GM18868 (cell line): ENCODE results near the gene LRRC42.
"Not testable (repeated sequence)": the region's sequence is repeated elsewhere in the genome, so short reads cannot be mapped to it uniquely, and the experiment has no call there.

ENCODE experiments used
- ATAC-seq: cut with Tn5 transposase; IDR thresholded peaks from one replicate; pipeline ENCODE4 v1.9.1; 2021; ENCODE audit warnings: mild to moderate bottlenecking, moderate library complexity; ENCODE audit not compliant: unreplicated experiment

Gene LRRC42

DNA sequence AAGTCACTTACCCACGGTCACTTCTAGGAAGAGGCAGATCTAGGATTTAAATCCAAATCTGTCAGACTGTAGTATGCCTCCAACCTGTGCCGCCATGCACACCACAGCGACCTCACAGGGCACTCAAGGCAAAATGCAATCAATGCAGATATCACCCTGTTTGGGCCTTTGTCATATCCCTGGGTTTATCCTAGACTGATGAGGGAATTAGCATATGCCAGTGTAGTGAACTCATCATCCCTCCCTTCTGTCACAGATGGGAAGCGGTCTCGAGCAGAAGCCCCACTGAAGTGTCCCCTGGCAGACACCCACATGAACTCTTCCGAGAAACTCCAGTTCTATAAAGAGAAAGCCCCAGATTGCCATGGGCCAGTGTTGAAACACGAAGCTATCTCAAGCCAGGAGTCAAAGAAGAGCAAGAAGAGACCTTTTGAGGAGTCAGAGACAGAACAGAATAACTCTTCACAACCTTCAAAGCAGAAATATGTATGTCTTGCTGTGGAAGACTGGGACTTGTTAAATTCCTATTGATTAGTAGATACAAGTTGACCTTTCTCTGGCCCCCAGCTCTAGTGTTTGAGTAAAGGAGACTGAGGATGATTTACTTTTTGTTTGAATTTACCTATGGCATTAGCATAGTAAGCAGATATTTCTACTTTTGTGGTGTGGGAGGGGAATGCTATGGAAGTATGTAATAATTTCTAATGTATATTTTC is 21.4 kb downstream of the LRRC42 start:
- no peak for ATAC-seq

DNA sequence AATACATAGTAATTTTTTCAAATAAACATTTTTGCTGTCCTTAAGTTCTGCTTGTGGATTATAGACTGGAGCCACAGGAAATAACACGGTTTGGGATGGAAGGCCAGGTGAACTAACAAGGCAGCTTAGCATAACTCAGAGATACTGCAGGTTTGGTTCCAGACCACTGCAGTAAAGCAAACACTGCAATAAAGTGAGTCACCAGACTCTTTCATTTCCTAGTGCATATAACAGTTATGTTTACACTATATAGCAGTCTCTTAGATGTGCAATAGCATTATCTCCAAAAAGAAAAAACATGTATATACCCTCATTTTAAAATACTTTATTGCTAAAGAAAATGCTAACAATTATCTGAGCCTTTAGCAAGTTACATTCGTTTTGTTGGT is 22.0 kb downstream of the LRRC42 start:
- no peak for ATAC-seq

DNA sequence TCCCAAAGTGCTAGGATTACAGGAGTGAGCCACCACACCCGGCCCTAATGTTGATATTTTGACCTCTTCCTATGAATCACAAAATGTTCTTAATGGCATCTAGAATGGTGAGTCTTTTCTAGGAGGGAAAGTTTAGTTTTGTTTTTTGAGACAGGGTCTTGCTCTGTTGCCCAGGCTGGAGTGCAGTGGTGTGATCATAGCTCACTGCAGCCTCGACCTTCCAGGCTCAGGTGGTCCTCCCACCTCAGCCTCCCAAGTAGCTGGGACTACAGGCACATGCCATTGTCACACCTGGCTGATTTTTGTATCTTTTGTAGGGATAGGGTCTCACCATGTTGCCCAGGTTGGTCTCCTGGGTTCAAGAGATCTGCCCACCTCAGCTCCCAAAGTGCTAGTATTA is 23.2 kb downstream of the LRRC42 start:
- not testable (repeated sequence) for ATAC-seq

DNA sequence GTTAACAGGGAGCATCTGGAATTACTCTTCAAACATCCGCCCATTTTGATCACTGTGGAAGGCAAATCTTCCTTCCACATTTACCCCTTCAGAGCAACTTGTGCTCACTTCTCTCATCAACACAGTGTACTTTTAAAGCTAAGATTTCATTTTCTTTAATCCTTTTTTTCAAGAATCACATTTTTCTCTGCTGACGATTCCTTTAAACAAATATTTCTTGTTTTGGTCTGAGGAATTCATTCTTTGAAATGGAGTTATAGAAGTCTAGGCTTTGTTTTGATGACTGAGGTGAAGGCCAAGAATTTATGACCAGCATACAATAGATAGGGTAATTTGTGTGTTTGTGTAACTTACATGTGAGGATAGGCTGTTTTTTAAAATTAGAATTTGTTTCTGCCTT is 25.6 kb downstream of the LRRC42 start:
- no peak for ATAC-seq

DNA sequence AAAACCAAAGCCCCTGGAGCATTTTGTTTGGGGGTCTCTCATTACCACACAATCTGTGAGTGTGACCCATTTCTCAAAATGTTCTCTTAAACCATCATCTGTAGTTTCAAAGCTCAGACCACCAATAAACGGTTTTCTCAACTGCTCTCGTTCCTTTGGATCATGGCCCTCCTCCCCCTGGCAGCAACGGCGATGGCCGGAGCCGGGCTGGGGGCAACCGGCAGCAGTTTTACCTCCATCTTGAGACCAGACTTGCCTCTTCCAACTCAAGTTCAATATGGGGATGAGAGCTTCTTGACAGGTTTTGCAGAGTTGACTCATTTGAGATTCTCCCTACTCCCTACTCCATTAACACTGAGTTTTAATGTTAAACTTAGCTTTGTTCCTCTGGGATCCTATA is 29.7 kb downstream of the LRRC42 start:
- ATAC-seq: no peak

DNA sequence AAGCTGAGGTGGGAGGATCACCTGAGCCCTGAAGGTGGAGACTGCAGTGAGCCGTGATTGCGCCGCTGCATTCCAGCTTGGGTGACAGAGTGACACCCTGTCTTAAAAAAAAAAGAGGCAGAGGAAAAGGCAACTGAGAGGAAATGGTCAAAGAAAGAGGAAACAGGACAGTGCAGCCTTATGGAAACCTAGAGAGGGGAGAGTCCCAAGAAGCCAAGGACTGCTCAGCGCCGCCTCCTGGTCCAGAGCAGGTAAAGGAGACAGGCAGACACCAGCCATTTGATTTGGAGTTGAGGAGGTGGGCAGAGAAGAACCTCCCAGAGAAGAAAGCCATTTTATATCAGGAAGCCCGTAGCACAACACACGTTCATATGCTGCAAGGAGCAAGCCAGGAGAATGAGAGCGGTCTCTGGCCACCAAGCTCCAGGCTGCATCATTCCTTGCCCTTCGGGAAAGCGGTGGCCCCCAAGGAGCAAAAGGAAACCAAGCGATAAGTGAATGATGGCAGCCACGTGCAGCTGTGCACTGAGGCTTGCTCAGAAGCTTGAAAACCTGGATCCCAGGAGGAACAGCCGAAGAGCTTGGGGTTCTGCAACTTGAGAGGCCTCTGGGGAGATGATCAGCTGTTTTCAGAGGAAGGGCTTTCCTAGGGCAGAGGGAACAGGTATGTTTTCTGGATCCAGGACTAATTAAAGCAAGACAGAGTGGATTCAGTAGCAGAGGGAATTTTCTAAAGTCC is 33.7 kb downstream of the LRRC42 start:
- no peak for ATAC-seq

DNA sequence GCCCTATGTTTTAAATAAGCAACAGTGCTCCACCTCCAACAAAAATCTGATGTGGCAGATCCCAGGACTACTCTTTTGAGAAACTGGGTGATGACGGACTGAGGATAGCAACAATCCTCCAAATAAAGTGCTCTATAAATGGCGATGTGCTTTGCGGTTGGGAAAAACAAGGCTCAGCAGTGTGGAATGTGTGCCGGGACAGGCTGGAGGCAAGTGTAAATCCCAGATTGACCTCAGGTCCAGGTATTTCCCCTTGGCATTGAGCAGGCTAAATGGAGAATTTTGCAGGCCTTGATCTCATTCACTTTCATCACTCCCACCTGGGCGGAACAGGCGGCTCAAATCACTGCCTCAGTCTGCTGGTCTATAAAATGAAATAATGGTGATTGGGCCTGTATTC is 35.1 kb downstream of the LRRC42 start:
- no peak for ATAC-seq

DNA sequence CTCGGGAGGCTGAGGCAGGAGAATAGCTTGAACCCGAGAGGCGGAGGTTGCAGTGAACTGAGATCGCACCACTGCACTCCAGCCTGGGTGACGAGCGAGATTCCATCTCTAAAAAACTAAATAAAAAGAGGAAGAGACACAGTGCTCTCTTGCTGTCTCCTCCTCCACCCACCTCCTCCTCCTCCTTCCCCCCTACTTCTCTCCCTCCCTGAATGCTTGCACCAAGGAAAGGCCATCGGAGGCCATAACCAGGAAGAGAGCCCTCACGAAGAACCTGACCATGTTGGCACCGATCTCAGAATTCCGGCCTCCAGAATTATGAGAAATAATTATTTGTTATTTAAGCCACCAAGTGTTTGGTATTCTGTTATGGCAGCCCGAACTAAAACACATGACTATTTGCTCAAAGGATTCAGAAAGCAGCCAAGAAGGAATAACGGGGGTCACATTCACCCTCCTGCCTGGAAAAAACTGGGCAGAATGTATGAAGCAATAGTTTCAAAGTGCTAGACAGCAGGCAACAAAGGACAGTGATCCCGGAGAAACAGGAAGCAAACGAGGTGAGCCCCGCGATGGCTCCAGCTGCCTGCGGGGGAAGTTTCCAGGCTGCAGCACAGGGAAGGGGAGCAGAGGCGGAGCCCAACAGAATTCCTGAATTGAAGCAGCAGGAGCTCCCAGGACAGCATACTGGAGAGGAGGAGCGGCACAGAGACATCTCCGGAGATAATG is 36.0 kb downstream of the LRRC42 start:
- ATAC-seq: no peak

DNA sequence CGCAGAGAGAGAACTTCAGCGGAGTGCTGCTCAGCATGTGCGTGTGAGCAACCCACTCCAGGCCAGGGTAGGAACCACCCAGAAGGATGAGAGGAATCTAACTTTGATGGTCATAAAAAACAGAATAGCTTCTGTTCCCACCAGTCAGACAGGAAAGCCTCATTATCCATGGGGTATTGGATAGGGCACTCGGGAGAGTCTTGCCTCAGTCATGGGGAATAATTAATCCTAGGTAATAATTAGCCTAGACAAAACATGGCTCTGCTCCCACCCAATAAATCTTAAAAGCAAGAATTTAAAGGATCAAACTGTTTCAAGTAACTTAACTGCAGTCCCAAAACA is 36.6 kb downstream of the LRRC42 start:
- no peak for ATAC-seq

DNA sequence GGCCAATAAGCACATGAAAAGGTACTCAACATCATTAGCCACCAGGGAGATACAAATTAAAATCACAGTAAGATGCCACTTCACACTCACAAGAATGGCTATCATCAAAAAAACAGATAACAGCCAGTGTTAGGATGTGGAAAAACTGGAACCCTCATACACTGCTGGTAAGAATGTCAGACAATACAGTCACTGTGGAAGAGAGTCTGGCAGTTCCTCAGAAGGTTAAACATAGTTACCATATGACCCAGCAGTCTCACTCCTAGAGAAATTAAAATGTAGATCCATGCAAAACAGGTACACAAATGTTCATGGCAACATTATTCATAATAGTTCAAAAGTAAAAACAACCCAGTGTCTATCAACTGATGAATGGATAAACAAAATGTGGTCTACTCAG is 38.6 kb downstream of the LRRC42 start:
- ATAC-seq: no peak

DNA sequence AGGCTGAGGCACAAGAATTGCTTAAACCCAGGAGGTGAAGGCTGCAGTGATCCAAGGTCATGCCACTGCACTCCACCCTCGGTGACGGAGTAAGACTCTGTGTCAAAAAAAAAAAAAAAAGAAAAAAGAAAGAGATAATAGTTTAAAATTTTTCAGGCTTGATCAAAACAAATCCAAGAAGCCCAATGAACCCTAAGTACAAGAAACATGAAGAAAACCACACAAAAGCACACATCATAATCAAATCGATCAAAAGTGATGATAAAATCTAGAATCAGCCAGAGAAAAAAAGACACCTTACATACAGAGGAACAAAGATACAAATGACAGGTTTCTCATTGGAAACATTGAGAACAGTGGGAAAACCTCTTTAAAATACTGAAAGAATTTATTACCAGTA is 40.3 kb downstream of the LRRC42 start:
- ATAC-seq: no peak

DNA sequence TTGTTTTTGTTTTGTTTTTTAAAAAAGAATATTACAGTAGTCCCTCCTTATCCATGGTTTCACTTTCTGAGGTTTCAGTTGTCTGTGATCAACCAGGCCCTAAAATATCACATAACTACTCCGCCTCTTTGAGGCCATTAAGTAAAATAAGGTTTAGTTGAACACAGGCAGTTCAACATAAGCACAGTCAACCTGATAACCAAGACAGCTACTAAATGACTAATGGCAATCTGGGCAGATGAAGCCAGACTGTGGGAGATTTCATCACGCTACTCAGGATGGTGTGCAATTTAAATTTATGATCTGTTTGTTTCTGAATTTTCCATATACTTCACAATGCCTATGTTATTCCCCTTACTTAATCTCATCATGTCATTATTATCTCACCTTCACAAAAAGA is 41.7 kb downstream of the LRRC42 start:
- ATAC-seq: no peak

DNA sequence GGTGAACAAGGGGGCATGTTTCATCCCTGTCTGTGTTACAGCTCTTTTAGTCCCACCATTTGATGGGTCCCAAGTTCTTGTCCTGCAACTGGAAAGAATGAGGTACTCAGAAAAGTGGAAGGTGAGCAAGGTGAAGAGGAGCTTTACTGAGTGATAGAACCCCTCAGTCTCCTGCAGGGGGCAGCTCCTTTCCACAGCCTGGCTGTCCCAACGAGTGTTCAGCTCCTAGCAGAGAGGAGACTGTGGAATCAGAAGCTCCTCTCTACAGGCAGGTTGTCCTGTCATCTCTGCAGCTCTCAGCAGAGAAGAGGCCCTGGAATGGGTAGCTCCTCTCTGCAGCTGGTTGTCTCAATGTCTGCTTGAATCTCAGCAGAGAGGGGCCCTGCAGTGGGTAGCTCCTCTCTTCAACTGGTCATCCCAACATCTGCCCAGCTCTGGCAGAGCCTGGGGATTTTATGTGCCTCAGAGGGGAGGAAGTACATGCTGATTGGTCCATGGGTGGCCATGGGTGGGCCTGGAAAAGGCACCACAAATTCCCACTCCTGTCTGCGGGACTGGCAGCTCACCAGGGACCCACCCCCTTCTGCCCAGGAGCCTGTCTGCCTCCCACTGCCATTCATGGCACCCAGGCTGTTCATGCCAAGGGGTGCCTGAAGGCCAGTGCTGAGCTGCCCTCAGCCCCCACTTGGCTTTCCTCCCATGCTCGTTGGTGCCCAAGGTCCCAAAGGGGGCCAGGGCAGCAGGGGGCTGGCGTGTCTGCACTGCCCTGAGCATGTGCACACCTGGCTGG is 46.1 kb downstream of the LRRC42 start:
- no peak for ATAC-seq

DNA sequence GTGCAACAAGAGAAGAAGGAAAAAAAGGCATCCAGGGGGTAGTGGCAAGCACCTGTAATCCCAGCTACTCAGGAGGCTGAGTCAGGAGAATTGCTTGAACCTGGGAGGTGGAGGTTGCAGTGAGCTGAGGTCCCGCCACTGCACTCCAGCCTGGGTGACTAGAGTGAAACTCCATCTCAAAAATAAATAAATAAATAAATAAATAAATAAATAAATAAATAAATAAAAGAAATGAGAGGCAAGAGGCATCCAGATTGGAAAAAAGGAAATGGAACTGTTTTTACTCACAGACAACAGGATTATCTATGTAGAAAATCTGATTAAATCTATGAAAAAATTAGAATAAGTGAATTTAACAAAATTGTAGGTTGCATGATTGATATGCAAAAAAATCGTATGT is 48.4 kb downstream of the LRRC42 start:
- not testable (repeated sequence) for ATAC-seq

DNA sequence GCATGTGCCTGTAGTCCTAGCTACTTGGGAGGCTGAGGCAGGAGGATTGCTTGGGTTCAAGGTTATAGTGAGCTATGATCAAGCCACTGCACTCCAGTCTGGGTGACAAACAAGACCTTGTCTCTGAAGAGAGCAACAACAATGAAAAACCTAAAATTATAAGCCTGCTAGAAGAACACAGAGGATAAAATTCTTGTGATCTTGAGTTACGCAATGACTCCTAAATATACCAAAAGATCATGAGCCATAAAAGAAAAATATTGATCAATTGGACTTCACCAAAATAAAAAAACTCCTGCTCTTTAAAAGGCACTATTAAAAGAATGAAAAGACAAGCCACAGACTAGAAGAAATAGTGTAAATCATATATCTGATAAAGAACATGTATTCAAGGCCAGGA is 49.5 kb downstream of the LRRC42 start:
- no peak for ATAC-seq

DNA sequence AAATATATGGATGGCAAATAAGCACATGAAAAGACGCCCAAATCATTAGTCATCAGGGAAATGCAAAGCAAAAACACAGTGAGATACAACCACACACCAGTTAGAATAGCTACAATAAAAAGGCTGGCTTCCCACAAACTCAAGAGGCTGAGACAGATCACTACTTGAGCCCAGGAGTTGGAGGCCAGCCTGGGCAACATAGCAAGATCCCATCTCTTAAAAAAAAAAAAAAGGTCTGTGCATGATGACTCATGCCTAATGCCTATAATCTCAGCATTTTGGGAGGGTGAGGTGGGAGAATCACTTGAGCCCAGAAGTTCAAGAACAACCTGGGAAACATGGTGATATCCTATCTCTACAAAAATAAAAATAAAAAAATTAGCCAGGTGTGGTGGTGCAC is 52.1 kb downstream of the LRRC42 start:
- no peak for ATAC-seq

DNA sequence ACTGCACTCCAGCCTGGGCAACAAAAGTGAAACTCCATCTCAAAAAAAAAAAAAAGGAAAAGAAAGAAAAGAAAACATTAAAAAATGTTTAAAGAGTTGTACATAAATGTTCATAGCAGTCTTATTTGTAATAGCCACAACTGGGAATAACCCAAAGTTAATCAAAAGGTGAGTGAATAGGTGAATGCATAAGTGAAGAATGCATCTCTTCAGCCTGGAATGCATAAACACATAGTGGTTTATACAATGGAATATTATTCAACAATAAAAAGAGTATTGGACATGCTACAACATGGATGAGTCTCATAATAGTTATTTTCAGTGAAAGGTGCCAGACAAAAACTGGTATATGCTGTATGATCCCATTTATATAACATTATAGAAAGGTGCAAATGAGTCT is 53.8 kb downstream of the LRRC42 start:
- no peak for ATAC-seq

DNA sequence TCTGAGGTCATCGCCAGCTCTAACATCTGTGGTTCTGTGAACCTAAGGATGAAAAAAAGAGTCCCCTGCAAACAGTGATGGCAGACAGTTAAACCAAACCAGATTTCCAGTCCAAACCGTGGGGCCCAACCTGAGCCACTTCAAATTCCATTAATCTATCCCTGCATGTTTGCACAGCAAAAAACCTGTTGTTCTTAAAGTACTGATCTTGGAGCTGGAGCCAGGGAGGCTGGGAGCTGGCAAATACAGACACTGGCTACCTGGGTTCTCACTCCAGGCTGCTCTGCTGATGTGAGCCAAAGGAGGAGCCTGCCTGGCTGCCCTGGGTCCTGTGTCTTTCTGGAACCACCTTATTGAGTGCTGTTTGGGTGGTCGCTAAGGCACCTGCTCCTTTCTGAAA is 55.4 kb downstream of the LRRC42 start:
- ATAC-seq: no peak

DNA sequence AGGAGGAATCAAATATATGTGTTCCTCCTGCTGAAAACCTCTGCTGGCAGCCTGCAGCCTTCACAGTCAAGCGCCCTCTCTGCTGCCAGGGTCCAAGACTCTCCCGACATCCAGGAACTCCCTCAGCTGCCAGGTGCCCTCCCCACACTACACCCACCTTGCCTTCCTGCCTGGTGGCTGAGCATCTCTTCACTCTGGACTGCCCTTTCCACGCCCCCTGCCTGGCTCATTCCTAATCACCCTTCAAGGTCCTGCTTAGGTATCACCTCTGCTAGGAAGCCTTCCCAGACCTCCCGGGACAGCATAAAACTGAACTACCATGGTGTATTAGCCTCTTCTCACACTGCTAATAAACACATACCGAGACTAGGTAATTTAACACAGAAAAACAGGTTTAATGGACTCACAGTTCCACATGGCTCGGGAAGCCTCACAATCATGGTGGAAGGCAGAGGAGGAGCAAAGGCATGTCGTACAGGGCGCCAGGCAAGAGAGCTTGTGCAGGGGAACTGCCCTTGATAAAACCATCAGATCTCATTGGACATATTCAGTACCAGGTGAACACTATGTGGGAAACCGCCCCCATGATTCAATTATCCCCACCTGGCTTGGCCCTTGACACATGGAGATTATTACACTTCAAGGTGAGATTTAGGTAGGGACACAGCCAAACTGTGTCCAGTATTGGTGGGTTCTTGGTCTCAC is 56.5 kb downstream of the LRRC42 start:
- no peak for ATAC-seq

DNA sequence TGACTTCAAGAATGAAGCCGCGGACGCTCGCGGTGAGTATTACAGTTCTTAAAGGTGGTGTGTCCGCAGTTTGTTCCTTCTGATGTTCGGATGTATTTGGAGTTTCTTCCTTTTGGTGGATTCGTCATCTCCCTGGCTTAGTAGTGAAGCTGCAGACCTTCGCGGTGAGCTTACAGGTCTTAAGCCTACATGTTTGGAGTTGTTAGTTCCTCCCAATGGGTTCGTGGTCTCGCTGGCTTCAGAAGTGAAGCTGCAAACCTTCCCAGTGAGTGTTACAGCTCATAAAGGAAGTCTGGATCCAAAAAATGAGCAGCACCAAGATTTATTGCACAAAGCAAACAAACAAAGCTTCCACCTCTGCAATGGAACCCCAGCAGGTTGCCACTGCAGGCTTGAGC is 57.1 kb downstream of the LRRC42 start:
- ATAC-seq: no peak
